GM12872 (cell line): ENCODE measurements around the gene KCNH4.

Experiments used
- TF ChIP-seq, protein P1 (sequence below): IDR thresholded peaks from 3 replicates; pipeline ENCODE4 v1.5.1; 2011; ENCODE audit warnings: low read depth, mild to moderate bottlenecking, low read length, moderate library complexity; ENCODE audit not compliant: insufficient read depth

KCNH4 gene

GRCh38 chr17:42107124-42107523 is 73.8 kb downstream of the KCNH4 start:
- TF ChIP-seq, protein P1, sequence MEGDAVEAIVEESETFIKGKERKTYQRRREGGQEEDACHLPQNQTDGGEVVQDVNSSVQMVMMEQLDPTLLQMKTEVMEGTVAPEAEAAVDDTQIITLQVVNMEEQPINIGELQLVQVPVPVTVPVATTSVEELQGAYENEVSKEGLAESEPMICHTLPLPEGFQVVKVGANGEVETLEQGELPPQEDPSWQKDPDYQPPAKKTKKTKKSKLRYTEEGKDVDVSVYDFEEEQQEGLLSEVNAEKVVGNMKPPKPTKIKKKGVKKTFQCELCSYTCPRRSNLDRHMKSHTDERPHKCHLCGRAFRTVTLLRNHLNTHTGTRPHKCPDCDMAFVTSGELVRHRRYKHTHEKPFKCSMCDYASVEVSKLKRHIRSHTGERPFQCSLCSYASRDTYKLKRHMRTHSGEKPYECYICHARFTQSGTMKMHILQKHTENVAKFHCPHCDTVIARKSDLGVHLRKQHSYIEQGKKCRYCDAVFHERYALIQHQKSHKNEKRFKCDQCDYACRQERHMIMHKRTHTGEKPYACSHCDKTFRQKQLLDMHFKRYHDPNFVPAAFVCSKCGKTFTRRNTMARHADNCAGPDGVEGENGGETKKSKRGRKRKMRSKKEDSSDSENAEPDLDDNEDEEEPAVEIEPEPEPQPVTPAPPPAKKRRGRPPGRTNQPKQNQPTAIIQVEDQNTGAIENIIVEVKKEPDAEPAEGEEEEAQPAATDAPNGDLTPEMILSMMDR = no peak
